BJ (cell line): Measurements from ENCODE around the gene INSC. TPM values are rescaled to one million over a fixed set of nuclear protein-coding genes. Genes with fewer than 3 reads are reported as not detected.

Experiments
- CTCF ChIA-PET: fragments of 350-600 bp; formaldehyde crosslinking; extraction: SDS; loops from one replicate; lab custom pipeline; 2021; ENCODE audit warnings: antibody characterized with exemption, inconsistent platforms; lab: Yijun Ruan, JAX
- POLR2A ChIA-PET: fragments of 300-600 bp; sonication (Branson Sonifier 250); formaldehyde crosslinking; extraction: SDS; loops from one replicate; lab custom pipeline; 2021; ENCODE audit warnings: antibody characterized with exemption; lab: Charles Lee
- DNase-seq: peaks from one replicate; pipeline ENCODE4 v3.0.0-alpha.2; 2011; ENCODE audit warnings: low read depth
- H3K27me3 ChIP-seq: 2 replicates; pipeline ENCODE4 v1.6.0; 2011; ENCODE audit warnings: low read length; ENCODE audit not compliant: control insufficient read depth, insufficient read depth
- H3K36me3 ChIP-seq: 2 replicates; pipeline ENCODE4 v1.5.1; 2011; ENCODE audit warnings: low read length; ENCODE audit not compliant: control insufficient read depth, insufficient read depth
- H3K4me3 ChIP-seq: 2 replicates; pipeline ENCODE4 v1.5.1; 2011; ENCODE audit warnings: low read depth, mild to moderate bottlenecking, control low read depth, low read length
- polyA plus RNA-seq: library from polyadenylated mRNA; depleted of rRNA; stranded (reverse); fragments of >200 nt; gene quantifications from 2 replicates; pipeline ENCODE4 v1.2.3, GENCODE V29; 2011
- TF ChIP-seq, protein P1 (sequence below): IDR thresholded peaks from 2 replicates; pipeline ENCODE4 v1.5.1; 2011; ENCODE audit warnings: low read depth, mild to moderate bottlenecking, control low read depth, inconsistent platforms, low read length, moderate library complexity; ENCODE audit not compliant: insufficient read depth

Gene INSC
- polyA plus RNA-seq, 1 experiment, result 0.10 TPM

DNA sequence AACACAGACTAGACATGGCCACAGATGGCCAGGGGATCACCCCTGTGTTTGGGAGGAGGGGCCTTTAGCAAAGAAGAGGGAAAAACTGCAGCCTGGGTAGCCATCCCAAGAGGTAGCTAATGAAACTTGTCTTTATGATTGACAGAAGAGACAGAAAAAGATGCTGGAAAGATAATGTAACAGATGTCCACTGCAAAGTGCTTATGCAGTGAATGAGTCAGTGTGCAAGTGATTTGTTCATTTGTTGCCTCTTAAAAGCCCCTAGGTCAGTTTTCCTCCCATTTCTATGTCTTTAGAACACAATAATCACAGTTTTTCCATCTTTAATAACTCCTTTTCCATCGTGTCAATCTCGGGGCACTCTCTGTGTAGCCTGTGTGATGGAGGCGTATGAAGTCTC lies 57.2 kb downstream of the INSC start:
- Histone ChIP-seq H3K36me3 (no peaks in the 10 kb centered on the region), H3K4me3 (no peak overlapping the region), H3K27me3 (no peaks in the 10 kb centered on the region)
- ChIA-PET POLR2A (no interaction called here), CTCF (interaction anchor here (2.0 kb wide), 1 partner anchor 12 kb away, joined by 5 read pairs; no protein-coding TSS in a partner anchor)
- TF ChIP-seq, protein P1, sequence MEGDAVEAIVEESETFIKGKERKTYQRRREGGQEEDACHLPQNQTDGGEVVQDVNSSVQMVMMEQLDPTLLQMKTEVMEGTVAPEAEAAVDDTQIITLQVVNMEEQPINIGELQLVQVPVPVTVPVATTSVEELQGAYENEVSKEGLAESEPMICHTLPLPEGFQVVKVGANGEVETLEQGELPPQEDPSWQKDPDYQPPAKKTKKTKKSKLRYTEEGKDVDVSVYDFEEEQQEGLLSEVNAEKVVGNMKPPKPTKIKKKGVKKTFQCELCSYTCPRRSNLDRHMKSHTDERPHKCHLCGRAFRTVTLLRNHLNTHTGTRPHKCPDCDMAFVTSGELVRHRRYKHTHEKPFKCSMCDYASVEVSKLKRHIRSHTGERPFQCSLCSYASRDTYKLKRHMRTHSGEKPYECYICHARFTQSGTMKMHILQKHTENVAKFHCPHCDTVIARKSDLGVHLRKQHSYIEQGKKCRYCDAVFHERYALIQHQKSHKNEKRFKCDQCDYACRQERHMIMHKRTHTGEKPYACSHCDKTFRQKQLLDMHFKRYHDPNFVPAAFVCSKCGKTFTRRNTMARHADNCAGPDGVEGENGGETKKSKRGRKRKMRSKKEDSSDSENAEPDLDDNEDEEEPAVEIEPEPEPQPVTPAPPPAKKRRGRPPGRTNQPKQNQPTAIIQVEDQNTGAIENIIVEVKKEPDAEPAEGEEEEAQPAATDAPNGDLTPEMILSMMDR, result no peak
- no peak for DNase-seq

DNA sequence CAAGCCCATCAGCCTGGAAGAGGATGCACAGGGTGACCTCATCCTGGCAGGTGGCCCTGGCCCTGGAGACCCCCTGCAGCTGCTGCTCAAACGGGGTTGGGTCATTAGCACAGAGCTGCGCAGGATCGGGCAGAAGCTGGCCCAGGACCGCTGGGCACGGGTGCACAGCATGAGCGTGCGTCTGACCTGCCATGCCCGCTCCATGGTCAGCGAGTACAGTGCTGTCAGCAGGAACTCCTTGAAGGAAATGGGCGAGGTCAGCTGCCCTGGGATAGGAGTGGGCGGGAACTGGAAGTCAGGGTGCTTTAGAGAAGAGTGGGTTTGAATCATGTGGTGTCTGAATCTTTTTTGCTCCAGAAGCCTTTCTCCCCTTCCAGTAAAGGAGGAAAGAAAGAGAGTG lies 61.1 kb downstream of the INSC start:
- H3K4me3 ChIP-seq, result no peak overlapping the region
- H3K36me3 ChIP-seq, result no peaks in the 10 kb centered on the region
- H3K27me3 ChIP-seq, result no peaks in the 10 kb centered on the region
- DNase-seq, result no peak
- ChIA-PET CTCF (interaction anchor here (1.1 to 1.5 kb wide), 2 partner anchors 8 to 14 kb away, joined by 4 to 7 read pairs; no protein-coding TSS in a partner anchor), POLR2A (no interaction called here)
- TF ChIP-seq, protein P1, result no peak

DNA sequence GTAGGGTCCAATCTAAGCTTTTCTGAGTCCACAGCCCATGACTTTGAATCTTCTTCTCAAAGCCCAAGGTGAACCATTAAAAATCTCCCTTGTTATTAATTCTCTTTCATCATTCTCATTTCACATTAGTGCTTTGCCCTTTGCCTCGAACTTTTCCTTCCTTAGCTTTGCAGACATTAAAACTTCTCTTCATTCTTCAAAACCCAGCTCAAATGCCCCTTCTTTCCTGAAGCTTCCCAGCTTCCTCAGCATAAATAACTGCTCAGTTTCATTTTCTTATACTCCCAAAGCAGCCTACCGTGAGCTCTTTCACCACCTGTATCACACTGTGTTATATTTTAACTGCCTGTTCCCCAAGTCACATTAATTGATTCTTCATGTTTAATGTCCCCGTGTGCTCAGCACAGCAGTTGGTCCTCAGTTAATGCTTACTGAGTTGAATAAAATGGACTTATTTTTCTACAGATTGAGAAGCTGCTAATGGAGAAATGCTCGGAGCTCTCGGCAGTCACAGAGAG lies 62.0 kb downstream of the INSC start:
- DNase-seq, result no peak
- H3K36me3 ChIP-seq, result no peaks in the 10 kb centered on the region
- TF ChIP-seq, protein P1, result no peak
- CTCF ChIA-PET, result interaction anchor here (1.1 to 1.5 kb wide), 2 partner anchors 9 to 14 kb away, joined by 4 to 7 read pairs; no protein-coding TSS in a partner anchor
- H3K27me3 ChIP-seq, result no peaks in the 10 kb centered on the region
- no peak overlapping the region for H3K4me3 ChIP-seq
- POLR2A ChIA-PET, result no interaction called here

DNA sequence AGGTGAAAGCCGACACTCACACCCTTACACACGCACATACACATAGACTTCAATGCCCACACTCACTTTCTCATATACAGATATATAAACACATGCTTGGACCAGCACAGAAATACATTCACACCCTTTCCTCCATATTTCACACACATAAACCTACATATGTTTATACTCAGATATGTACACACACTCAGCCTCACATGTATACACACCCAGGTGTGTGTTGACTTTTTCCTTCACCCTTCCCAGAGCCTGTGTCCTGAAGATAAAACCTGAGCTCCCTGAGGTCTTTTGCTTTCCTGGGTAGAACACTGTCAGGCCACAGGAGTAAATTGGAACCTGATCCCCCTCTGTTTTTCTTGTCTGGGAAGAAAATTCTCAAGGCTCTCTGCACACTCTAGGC lies 62.8 kb downstream of the INSC start:
- TF ChIP-seq, protein P1, result no peak
- no peak overlapping the region for H3K4me3 ChIP-seq
- ChIA-PET CTCF (interaction anchor here (1.0 to 2.0 kb wide), 2 partner anchors 18 to 30 kb away, joined by 3 to 12 read pairs; no protein-coding TSS in a partner anchor), POLR2A (no interaction called here)
- H3K27me3 ChIP-seq, result no peaks in the 10 kb centered on the region
- no peak for DNase-seq
- no peaks in the 10 kb centered on the region for H3K36me3 ChIP-seq

DNA sequence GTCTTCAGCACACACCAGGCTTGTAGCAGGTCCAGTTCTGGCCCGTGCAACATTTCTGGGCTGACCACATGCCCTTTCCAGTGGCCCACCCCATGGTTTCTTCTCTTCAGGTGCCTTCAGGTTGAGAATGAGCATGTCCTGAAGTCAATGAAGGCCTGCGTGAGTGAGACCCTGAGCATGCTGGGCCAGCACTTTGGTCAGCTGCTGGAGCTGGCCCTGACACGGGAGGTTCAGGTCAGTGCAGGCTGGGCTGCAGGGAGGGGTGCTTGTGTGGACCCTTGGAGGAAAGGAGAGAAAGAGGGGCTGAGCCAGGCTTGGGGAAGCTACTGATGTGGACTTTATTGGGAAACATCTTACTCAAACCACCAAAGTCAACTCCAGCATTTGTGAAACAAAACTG lies 63.5 kb downstream of the INSC start:
- ChIA-PET CTCF (interaction anchor here (1.0 to 2.0 kb wide), 2 partner anchors 19 to 30 kb away, joined by 3 to 12 read pairs; no protein-coding TSS in a partner anchor), POLR2A (no interaction called here)
- no peaks in the 10 kb centered on the region for H3K36me3 ChIP-seq

More for the DNA sequence above, 63.5 kb downstream of the INSC start:
- no peak for DNase-seq
- Histone ChIP-seq H3K27me3 (no peaks in the 10 kb centered on the region), H3K4me3 (no peak overlapping the region)
- TF ChIP-seq, protein P1, result no peak
